Common myeloid progenitor, CD34-positive (primary cell): Measurements from ENCODE around the gene NECAB3.

Experiments used
- CTCF ChIA-PET: fragments of 350-600 bp; sonication (Branson Sonifier 250); formaldehyde crosslinking; loops from one replicate; lab custom pipeline; 2021; ENCODE audit warnings: antibody characterized with exemption; lab: Charles Lee
- POLR2A ChIA-PET: fragments of 350-600 bp; sonication (Branson Sonifier 250); formaldehyde crosslinking; loops from one replicate; lab custom pipeline; 2021; ENCODE audit warnings: antibody characterized with exemption; lab: Charles Lee
- DNase-seq, 3 donors: peaks; one replicate each; pipeline versions ENCODE4 v3.0.0 to v3.0.0-alpha.2; 2013
- H3K27ac ChIP-seq, 2 experiments: 1 replicate in 1 of 2; 2 replicates in 1 of 2; pipeline ENCODE4 v1.7.0; 2013; ENCODE audit warnings: inconsistent platforms in 2 of 2, low read length in 2 of 2, mild to moderate bottlenecking in 2 of 2, low read depth in 1 of 2, moderate library complexity in 1 of 2; ENCODE audit not compliant: severe bottlenecking in 2 of 2, insufficient read depth in 1 of 2, poor library complexity in 1 of 2
- H3K27me3 ChIP-seq, 5 experiments: replicated peaks in 2 of 5; 1 replicate in 3 of 5; 2 replicates in 2 of 5; pipeline versions ENCODE4 v1.6.1 to v1.7.0; 2013; ENCODE audit warnings: low read length in 4 of 5, mild to moderate bottlenecking in 2 of 5, moderate library complexity in 2 of 5, inconsistent platforms in 1 of 5; ENCODE audit not compliant: insufficient read depth in 5 of 5, control insufficient read depth in 4 of 5
- H3K36me3 ChIP-seq, 4 experiments: 1 replicate in 2 of 4; 2 replicates in 2 of 4; pipeline versions ENCODE4 v1.6.1 to v1.7.0; 2013; ENCODE audit warnings: low read length in 3 of 4, control low read depth in 1 of 4, mild to moderate bottlenecking in 1 of 4; ENCODE audit not compliant: control insufficient read depth in 4 of 4, insufficient read depth in 4 of 4
- H3K4me1 ChIP-seq, 4 experiments: 1 replicate in 3 of 4; 2 replicates in 1 of 4; pipeline versions ENCODE4 v1.6.1 to v1.7.1; 2013; ENCODE audit warnings: low read length in 3 of 4, mild to moderate bottlenecking in 3 of 4, control low read depth in 1 of 4, inconsistent platforms in 1 of 4, moderate library complexity in 1 of 4; ENCODE audit not compliant: control insufficient read depth in 4 of 4, insufficient read depth in 4 of 4; ENCODE audit errors: control extremely low read depth in 1 of 4
- H3K4me3 ChIP-seq, 7 experiments: 1 replicate in 4 of 7; 2 replicates in 3 of 7; pipeline versions ENCODE4 v1.5.1 to v1.7.0; 2013; ENCODE audit warnings: mild to moderate bottlenecking in 7 of 7, low read length in 6 of 7, moderate library complexity in 6 of 7, inconsistent platforms in 2 of 7, low read depth in 2 of 7, control low read depth in 1 of 7; ENCODE audit not compliant: insufficient read depth in 4 of 7, control insufficient read depth in 1 of 7; ENCODE audit errors: extremely low read depth in 1 of 7
- H3K9me3 ChIP-seq, 5 experiments: 1 replicate in 4 of 5; 2 replicates in 1 of 5; pipeline versions ENCODE4 v1.6.1 to v1.7.1; 2013; ENCODE audit warnings: low read length in 4 of 5, mild to moderate bottlenecking in 2 of 5, inconsistent platforms in 1 of 5, low read depth in 1 of 5, moderate library complexity in 1 of 5; ENCODE audit not compliant: control insufficient read depth in 4 of 5, insufficient read depth in 2 of 5; ENCODE audit errors: control extremely low read depth in 1 of 5
- WGBS: methylation state at CpG from one replicate; pipeline ENCODE4 v1.1.5; 2013; ENCODE audit not compliant: insufficient coverage; 5-methylcytosine and 5-hydroxymethylcytosine counted together

The NECAB3 gene

DNA sequence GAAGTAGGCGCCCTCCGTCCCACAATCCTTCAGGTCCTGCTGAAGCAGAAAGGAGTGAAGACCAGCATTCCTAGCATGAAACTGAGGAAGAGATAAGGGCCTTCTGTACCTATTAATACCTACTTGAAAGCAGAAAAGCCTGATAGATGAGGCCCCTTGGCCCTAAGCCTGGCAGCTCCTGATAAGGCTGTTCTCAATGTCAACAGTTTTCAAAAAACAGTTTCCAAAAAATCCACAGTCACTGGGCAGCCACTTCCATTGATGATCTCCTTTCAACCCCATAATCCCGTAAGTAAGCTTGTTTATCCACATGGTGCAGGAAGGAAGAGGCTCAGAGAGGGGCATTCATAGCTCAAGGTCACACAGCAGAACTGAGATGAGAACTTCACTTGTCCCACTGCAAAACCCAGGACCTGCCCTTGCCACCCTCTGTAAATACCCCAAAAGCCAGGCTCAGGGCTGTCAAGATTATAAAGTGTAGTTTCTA is 14.8 kb upstream of the NECAB3 start:
- H3K27ac ChIP-seq: no peak overlapping the region
- H3K27me3 ChIP-seq: no peaks in the 10 kb centered on the region
- H3K9me3 ChIP-seq: no peaks in the 10 kb centered on the region
- POLR2A ChIA-PET: no interaction called here
- WGBS: 57% methylated on average over 1 of the region's 3 CpGs
- no peak overlapping the region for H3K4me3 ChIP-seq
- CTCF ChIA-PET: interaction anchor here (0.9 kb wide), 1 partner anchor 22 kb away, joined by 3 read pairs; the partner anchor contains the start of gene ACTL10
- DNase-seq: peak in 2 of 3 donors; percentile 43 to 67
- peaks cover 0 to 1% (median 0%) of the 10 kb centered on the region in 4 experiments for H3K36me3 ChIP-seq
- H3K4me1 ChIP-seq: peaks cover 0 to 51% (median 26%) of the 10 kb centered on the region in 4 experiments

- POLR2A ChIA-PET: interaction anchor here (0.6 kb wide), 1 partner anchor 1675 kb away, joined by 6 read pairs; no protein-coding TSS in a partner anchor
- Histone ChIP-seq H3K27me3 (no peaks in the 10 kb centered on the region), H3K36me3 (peaks cover 0 to 5% (median 0%) of the 10 kb centered on the region in 4 experiments), H3K4me1 (peaks cover 0 to 55% (median 26%) of the 10 kb centered on the region in 4 experiments), H3K27ac (no peak overlapping the region), H3K9me3 (no peaks in the 10 kb centered on the region), H3K4me3 (no peak overlapping the region)
- DNase-seq: no peak
- CTCF ChIA-PET: interaction anchor here (1.0 to 1.9 kb wide), 2 partner anchors 21 to 289 kb away, joined by 3 to 8 read pairs; partner anchors contain the start of gene ACTL10
- WGBS: 94% methylated on average over 3 of the region's 3 CpGs
These were observed 14.0 kb upstream of the NECAB3 start for GRCh38 chr20:33687993-33688937.

DNA sequence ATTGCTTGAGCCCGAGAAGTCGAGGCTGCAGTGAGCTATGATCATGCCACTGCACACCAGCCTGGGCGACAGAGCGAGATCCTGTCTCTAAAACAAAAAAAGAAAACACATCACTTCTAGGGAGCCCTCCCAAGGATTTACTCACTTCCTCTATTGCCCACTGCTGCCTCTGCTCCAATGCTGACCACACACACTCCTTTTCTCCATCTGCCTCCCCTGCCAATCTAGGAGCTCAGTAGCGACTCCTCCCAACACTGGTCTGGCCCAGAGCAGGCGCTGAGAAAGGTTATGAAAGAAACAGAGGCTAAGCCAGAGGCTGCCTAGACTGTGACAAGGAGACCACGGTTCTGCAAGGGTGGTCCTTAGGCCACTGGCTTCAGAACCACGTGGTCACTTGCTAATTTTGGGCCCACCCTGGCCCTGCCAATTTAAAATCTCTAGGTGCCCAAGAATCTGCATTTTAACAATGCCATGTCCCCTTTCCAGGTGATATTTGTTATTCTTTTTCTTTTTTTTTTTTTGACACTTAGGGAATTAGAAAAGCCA is 13.2 kb upstream of the NECAB3 start:
- peaks cover 0 to 5% (median 1%) of the 10 kb centered on the region in 4 experiments for H3K36me3 ChIP-seq
- ChIA-PET CTCF (interaction anchor here (0.9 to 1.9 kb wide), 3 partner anchors 20 to 288 kb away, joined by 3 to 8 read pairs (median 3); partner anchors contain the start of gene ACTL10), POLR2A (no interaction called here)
- no peak overlapping the region for H3K4me3 ChIP-seq
- H3K27me3 ChIP-seq: no peaks in the 10 kb centered on the region
- H3K27ac ChIP-seq: no peak overlapping the region
- 82% methylated on average over 8 of the region's 8 CpGs for WGBS
- no peaks in the 10 kb centered on the region for H3K9me3 ChIP-seq
- peaks cover 0 to 55% (median 26%) of the 10 kb centered on the region in 4 experiments for H3K4me1 ChIP-seq
- DNase-seq: peak in 2 of 3 donors; percentile 41 to 46

GRCh38 chr20:33686984-33687366 is 12.7 kb upstream of the NECAB3 start:
- POLR2A ChIA-PET: interaction anchor here (0.5 kb wide), 1 partner anchor 10 kb away, joined by 3 read pairs; no protein-coding TSS in a partner anchor

DNA sequence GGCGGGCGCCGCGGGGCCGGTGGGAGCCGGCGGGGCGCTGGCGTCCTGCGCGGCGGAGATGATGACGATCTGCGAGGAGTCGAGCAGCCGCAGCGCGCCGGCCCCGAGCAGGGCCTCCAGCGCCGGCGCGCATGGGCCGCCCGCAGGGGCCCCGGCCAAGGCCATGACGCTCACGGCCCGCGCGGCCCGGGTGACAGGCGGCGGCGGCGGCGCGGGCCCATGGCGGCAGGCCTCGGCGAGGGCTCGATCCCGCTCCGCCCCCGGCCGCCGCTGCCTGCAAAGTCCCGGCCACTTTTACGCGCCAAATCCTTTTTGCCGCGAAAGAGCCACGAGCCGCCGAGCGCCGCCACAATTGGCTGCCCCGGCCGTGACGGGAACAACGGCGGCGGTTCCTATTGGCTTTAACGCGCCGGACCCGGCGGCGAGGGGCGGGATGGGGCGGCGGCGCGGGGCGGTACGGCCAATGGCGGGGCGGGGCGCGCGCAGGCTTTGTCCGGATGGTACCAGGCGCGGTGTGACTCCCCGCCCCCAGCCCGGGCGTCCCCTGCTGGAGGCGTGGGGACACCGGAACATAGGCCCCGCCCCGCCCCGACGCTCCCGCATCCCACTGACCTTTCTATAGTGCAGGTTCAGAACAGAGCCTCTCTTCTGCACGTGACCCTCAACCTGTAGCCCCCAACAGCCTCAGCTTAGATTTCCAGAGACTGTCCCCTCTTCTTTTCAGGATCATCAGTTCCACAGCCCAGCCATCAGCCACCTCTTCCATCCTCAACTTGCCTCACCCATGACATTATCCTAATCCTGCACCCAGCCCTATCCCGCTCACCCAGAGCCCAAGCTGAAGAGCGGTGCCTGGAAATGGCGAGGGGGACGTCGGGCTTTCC is 12.1 kb upstream of the NECAB3 start, which contains the start of gene E2F1:
TSS of gene E2F1 (minus strand) at position 286 of the 884 bp plus-strand sequence. CDS start at position 165, 121 bp downstream.
- Histone ChIP-seq H3K9me3 (no peaks in the 10 kb centered on the region), H3K4me1 (peaks cover 0 to 55% (median 26%) of the 10 kb centered on the region in 4 experiments), H3K4me3 (peak within 1 kb of the TSS; percentile 31 to 89 (median 71)), H3K27me3 (no peaks in the 10 kb centered on the region), H3K27ac (peak within 1 kb of the TSS in 1 of 2 experiments; percentile 46), H3K36me3 (peaks cover 0 to 13% (median 2%) of the 10 kb centered on the region in 4 experiments)
- ChIA-PET CTCF (interaction anchor here (0.8 to 2.6 kb wide), 4 partner anchors 10 to 124 kb away, joined by 3 to 8 read pairs (median 5); partner anchors contain the start of gene ACTL10), POLR2A (interaction anchor here (0.5 kb wide), 1 partner anchor 11 kb away, joined by 3 read pairs; no protein-coding TSS in a partner anchor)
- 2% methylated on average over 93 of the region's 101 CpGs for WGBS
- peak; percentile 91 to 94 (median 93) for DNase-seq

More at GRCh38 chr20:33686984-33687366, 12.7 kb upstream of the NECAB3 start:
- Histone ChIP-seq H3K27ac (peak overlapping the region in 1 of 2 experiments; percentile 14), H3K4me1 (peaks cover 0 to 55% (median 26%) of the 10 kb centered on the region in 4 experiments), H3K9me3 (no peaks in the 10 kb centered on the region), H3K4me3 (peak overlapping the region in 5 of 7 experiments; percentile 40 to 75 (median 58)), H3K36me3 (peaks cover 0 to 7% (median 2%) of the 10 kb centered on the region in 4 experiments), H3K27me3 (no peaks in the 10 kb centered on the region)
- CTCF ChIA-PET: interaction anchor here (0.9 to 1.9 kb wide), 2 partner anchors 20 to 123 kb away, joined by 3 to 8 read pairs; partner anchors contain the start of gene ACTL10
- no peak for DNase-seq
- 85% methylated on average over 10 of the region's 14 CpGs for WGBS
